ENCODE data around the gene CD80. TPM values are rescaled to one million over a fixed set of nuclear protein-coding genes. Genes with fewer than 3 reads are reported as not detected.
A peak's percentile ranks its signal among the peaks of the same experiment; 100 is the strongest.

Gene CD80
- total RNA-seq, 1 experiment from 2014 or later: not detected

- ChIA-PET CTCF (no interaction called here), POLR2A (no interaction called here)
- H3K4me3 ChIP-seq (ENCODE audit: low read depth, low read length): no peak overlapping the region
- Mint-ChIP-seq H3K4me1 (ENCODE audit: low read depth, unreplicated experiment) (no peaks in the 10 kb centered on the region), H3K36me3 (ENCODE audit: insufficient read depth, unreplicated experiment) (no peaks in the 10 kb centered on the region), H3K4me3 (ENCODE audit: unreplicated experiment) (no peak overlapping the region), H3K9me3 (ENCODE audit: unreplicated experiment) (no peaks in the 10 kb centered on the region), H3K27me3 (ENCODE audit: insufficient read depth, unreplicated experiment) (no peaks in the 10 kb centered on the region), H3K27ac (ENCODE audit: unreplicated experiment) (no peak overlapping the region)
- no peaks in the 10 kb centered on the region for H3K4me1 ChIP-seq
- no peaks in the 10 kb centered on the region for H3K9me3 ChIP-seq
- H3K36me3 ChIP-seq (ENCODE audit: control insufficient read depth, insufficient read depth, low read length): no peaks in the 10 kb centered on the region
- intact Hi-C loops (cut with micrococcal nuclease; ENCODE audit: unreplicated experiment): no loop called here
- DNase-seq: no peak
- no peaks in the 10 kb centered on the region for H3K27me3 ChIP-seq (replicated peaks; ENCODE audit: control insufficient read depth, insufficient read depth, low read length)
- no peak for TF ChIP-seq CTCF (IDR thresholded peaks at IDR 0.05; ENCODE audit: insufficient read depth in 1 of 2, low read depth in 1 of 2, low read length in 1 of 2, severe bottlenecking in 1 of 2, unreplicated experiment in 1 of 2)
- no TSS peak for BruUV-seq (replicated peaks)
Measured at GRCh38 chr3:119527714-119528113, 31.7 kb downstream of the CD80 start.

GRCh38 chr3:119524931-119525662 lies 34.3 kb downstream of the CD80 start:
- Mint-ChIP-seq H3K4me1 (ENCODE audit: low read depth, unreplicated experiment) (no peaks in the 10 kb centered on the region), H3K9me3 (ENCODE audit: unreplicated experiment) (no peaks in the 10 kb centered on the region), H3K27me3 (ENCODE audit: insufficient read depth, unreplicated experiment) (no peaks in the 10 kb centered on the region), H3K4me3 (ENCODE audit: unreplicated experiment) (no peak overlapping the region), H3K36me3 (ENCODE audit: insufficient read depth, unreplicated experiment) (peaks cover 7% of the 10 kb centered on the region), H3K27ac (ENCODE audit: unreplicated experiment) (no peak overlapping the region)
- POLR2A ChIA-PET: interaction anchor here (0.5 to 0.6 kb wide), 2 partner anchors 230 to 571 kb away, joined by 3 to 4 read pairs; no protein-coding TSS in a partner anchor
- peak in 1 of 2 experiments; percentile 26 for TF ChIP-seq CTCF (IDR thresholded peaks at IDR 0.05; ENCODE audit: insufficient read depth in 1 of 2, low read depth in 1 of 2, low read length in 1 of 2, severe bottlenecking in 1 of 2, unreplicated experiment in 1 of 2)
- Histone ChIP-seq H3K4me1 (no peaks in the 10 kb centered on the region), H3K36me3 (ENCODE audit: control insufficient read depth, insufficient read depth, low read length) (no peaks in the 10 kb centered on the region), H3K9me3 (no peaks in the 10 kb centered on the region), H3K4me3 (ENCODE audit: low read depth, low read length) (no peak overlapping the region), H3K27me3 (replicated peaks; ENCODE audit: control insufficient read depth, insufficient read depth, low read length) (no peaks in the 10 kb centered on the region)
- DNase-seq: no peak
- intact Hi-C loops (cut with micrococcal nuclease; ENCODE audit: unreplicated experiment): loop anchor here (1.0 kb wide), 1 partner anchor 156 kb away; no protein-coding TSS in a partner anchor
- no TSS peak for BruUV-seq (replicated peaks)
- CTCF ChIA-PET: no interaction called here

DNA sequence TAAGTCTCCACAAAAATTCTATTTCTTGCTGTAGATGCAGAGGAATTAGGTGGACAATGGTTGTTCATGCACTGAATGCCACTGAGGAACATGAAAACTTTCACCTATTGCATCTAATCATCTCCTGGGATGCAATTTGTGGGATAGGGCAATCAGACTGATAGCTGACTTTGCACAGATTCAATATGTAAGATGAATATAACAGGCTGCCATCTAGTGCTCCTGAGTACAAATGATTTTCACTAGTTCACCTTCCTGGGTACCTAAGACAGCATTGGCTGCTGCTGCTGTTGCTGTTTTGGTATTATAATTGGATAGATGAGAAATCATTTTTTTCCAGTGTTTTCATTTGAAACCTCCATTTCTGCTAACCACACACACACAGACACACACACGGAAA lies 41.4 kb downstream of the CD80 start:
- CTCF ChIA-PET: interaction anchor here (0.8 kb wide), 1 partner anchor 164 kb away, joined by 3 read pairs; no protein-coding TSS in a partner anchor

More for the DNA sequence above, 41.4 kb downstream of the CD80 start:
- no peaks in the 10 kb centered on the region for H3K27me3 Mint-ChIP-seq (ENCODE audit: insufficient read depth, unreplicated experiment)
- H3K36me3 Mint-ChIP-seq (ENCODE audit: insufficient read depth, unreplicated experiment): peaks cover 29% of the 10 kb centered on the region
- no peak for DNase-seq
- H3K4me1 ChIP-seq: no peaks in the 10 kb centered on the region
- no peaks in the 10 kb centered on the region for H3K9me3 ChIP-seq
- H3K36me3 ChIP-seq (ENCODE audit: control insufficient read depth, insufficient read depth, low read length): no peaks in the 10 kb centered on the region
- H3K4me1 Mint-ChIP-seq (ENCODE audit: low read depth, unreplicated experiment): no peaks in the 10 kb centered on the region
- H3K4me3 ChIP-seq (ENCODE audit: low read depth, low read length): no peak overlapping the region
- no peaks in the 10 kb centered on the region for H3K27me3 ChIP-seq (replicated peaks; ENCODE audit: control insufficient read depth, insufficient read depth, low read length)
- H3K4me3 Mint-ChIP-seq (ENCODE audit: unreplicated experiment): no peak overlapping the region
- no peak overlapping the region for H3K27ac Mint-ChIP-seq (ENCODE audit: unreplicated experiment)
- intact Hi-C loops (cut with micrococcal nuclease; ENCODE audit: unreplicated experiment): no loop called here
- POLR2A ChIA-PET: no interaction called here
- BruUV-seq (replicated peaks): no TSS peak
- H3K9me3 Mint-ChIP-seq (ENCODE audit: unreplicated experiment): no peaks in the 10 kb centered on the region
- no peak for TF ChIP-seq CTCF (IDR thresholded peaks at IDR 0.05; ENCODE audit: insufficient read depth in 1 of 2, low read depth in 1 of 2, low read length in 1 of 2, severe bottlenecking in 1 of 2, unreplicated experiment in 1 of 2)

All from Caco-2 (cell line).